Activated T-cell treated with anti-CD3 and anti-CD28 coated beads for 48 hours (primary cell): ENCODE measurements around the gene TRIOBP.
A peak's percentile ranks its signal among the peaks of the same experiment; 100 is the strongest.

Experiments used
- DNase-seq: peaks from one replicate; pipeline ENCODE4 v3.0.0-alpha.2; 2020; ENCODE audit warnings: low read depth

TRIOBP gene

GRCh38 chr22:37804881-37805809, 108.3 kb downstream of the TRIOBP start:
- peak; percentile 80 for DNase-seq

- DNase-seq = no peak
These were observed 109.0 kb downstream of the TRIOBP start for GRCh38 chr22:37805810-37806277.

GRCh38 chr22:37806409-37807333, 109.8 kb downstream of the TRIOBP start:
- DNase-seq = no peak

GRCh38 chr22:37807410-37808293, 110.8 kb downstream of the TRIOBP start, which contains the start of gene GCAT:
Gene GCAT (plus strand): TSS chr22:37807934. CDS start chr22:37807968, 34 bp downstream.
- peak; percentile 94 for DNase-seq

- no peak for DNase-seq
These were observed 111.4 kb downstream of the TRIOBP start for GRCh38 chr22:37808294-37808657.

- DNase-seq = no peak
These were observed 113.0 kb downstream of the TRIOBP start for GRCh38 chr22:37809672-37810333.

- DNase-seq = no peak
These were observed 115.0 kb downstream of the TRIOBP start for GRCh38 chr22:37811867-37812266.

GRCh38 chr22:37812869-37813678, 116.2 kb downstream of the TRIOBP start:
- no peak for DNase-seq

GRCh38 chr22:37815593-37815992, 118.7 kb downstream of the TRIOBP start:
- no peak for DNase-seq

GRCh38 chr22:37816543-37817180, 119.8 kb downstream of the TRIOBP start:
- no peak for DNase-seq

GRCh38 chr22:37817705-37818408, 121.0 kb downstream of the TRIOBP start:
- DNase-seq = peak; percentile 84

GRCh38 chr22:37818409-37819104, 121.7 kb downstream of the TRIOBP start:
- DNase-seq = peak; percentile 65

GRCh38 chr22:37819105-37819433, 122.2 kb downstream of the TRIOBP start:
- no peak for DNase-seq

- DNase-seq = no peak
These were observed 123.5 kb downstream of the TRIOBP start for GRCh38 chr22:37820350-37820749.

GRCh38 chr22:37822079-37822833, 125.4 kb downstream of the TRIOBP start:
- no peak for DNase-seq

GRCh38 chr22:37823134-37823985, 126.5 kb downstream of the TRIOBP start, which contains the start of gene GALR3:
Gene GALR3 (plus strand): TSS chr22:37823382. CDS start chr22:37823407, 25 bp downstream.
- no peak for DNase-seq
